Measurements from ENCODE around the gene RIN3.

RIN3 gene

GRCh38 chr14:92511453-92512238 lies 1.9 kb upstream of the RIN3 start:
- no peak for DNase-seq

DNA sequence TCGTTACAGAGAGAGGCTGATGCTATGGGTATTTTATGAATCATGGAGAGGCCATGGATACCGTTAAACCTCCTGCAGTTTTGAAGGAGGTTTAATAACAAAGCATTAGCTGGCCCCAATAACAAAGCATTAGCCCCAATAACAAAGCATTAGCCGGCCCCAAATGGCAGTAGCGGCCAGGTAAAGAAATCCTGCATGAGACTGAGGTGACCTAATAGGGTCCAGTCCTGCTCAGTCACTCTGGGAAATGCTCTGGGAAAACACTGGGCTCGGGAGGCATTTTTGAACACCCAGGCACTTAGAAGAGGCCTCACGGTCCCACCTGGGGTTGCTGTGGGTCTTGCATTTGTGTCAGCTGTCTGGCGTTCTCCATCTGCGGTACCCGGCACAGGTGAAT lies 776 bp upstream of the RIN3 start:
- no peak for DNase-seq

DNA sequence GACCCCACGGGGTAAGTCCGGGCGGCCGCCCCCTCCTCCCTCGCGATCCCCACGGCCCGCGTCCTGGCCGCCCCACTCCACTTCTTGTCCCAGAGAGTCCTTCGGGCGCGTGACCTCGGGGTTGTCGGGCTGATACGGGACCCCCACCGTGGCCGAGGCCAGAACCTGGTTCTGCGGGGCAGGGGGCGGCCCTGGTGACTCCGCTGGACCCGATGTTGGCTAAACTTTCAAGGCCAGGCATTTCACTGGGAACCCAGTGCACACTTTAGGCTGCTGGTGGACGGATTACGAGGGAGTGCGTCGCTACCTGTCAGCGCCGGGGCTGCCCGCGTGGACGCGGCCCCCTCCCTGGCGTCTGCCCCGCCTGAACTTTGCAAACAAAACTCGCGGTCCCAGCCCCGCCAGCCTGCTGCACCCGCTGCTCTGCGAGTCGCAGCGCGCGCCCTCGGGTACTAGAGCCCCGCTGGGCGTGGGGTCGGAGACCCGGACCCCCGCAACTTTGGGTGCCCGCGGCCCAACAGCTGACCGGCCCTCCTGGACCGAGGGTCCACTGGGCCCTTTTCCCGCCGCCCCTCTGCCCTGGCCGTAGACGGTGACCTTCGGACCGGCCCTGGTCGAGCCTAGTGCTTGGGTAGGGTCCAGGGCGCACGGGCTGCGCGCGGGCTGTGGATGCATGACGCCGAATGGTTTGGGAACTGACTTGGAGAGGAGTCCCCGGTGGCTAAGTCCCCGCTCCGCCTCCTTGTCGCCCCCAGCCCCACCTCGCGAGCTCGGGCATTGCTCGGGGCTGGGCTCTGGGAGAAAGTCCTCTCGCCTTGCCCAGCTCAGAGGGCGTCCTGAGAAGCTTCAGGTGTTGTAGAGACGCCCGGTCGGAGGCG lies 624 bp downstream of the RIN3 start:
- DNase-seq: no peak

DNA sequence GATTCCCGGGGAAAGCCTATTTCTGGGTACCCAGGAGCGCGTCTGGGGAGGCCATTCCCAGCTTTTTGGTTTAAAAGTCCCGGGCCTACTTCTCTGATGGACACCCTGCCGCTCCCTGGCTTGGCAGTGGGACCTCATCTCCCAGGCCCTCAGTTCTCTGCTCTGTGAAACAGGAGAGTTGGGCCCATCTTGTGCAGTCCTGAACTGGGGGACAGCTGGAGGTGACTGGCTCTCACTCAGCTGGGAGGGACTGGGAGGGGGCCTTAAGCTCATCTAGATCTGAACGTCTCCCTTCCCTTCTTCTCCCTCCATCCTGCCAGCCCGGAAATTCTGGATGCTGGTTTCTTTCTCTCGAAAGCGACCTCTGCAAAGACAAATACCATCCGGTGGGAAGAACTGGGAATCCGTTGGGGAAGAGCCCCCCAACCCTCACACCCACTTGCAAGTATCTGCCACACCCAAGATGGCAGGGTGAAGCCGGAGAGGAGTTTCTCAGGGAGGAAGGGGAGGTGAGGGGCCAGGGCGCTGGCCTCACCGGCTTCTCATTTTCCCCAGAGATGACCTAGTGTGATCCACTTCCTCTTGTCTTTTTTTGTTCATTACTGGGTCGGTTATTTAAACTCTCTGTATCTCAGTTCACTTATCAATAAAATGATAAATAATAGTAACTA lies 1.4 kb downstream of the RIN3 start:
- DNase-seq: no peak

GRCh38 chr14:92515546-92516343 lies 2.2 kb downstream of the RIN3 start:
- DNase-seq: no peak

GRCh38 chr14:92516344-92516965 lies 2.9 kb downstream of the RIN3 start:
- DNase-seq: no peak

DNA sequence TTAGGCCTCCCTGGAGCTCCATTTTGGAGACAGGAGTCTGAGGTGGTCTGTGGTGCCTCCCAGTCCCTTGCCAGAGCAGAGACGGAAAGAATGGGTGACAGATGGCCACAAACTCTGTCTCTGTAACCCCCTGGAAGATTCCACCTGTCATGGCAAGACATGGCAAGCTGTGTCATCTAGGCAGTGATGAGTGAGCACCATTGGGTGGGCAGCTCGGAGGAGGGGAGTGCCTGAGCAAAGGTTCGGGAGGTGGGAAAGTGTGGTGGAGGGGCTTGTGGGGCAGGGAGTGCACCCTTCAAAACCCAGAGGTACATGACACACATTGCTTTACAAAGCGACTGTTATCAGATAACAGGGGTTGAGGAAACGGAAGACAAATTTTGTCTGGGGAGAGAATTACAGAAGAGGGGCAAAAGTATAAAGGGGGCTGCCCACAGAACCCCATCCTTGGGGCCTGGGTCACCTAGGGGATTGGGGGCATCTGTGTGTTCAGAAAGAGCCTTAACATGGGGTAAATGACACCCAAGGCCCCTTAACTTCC lies 3.5 kb downstream of the RIN3 start:
- DNase-seq: no peak

DNA sequence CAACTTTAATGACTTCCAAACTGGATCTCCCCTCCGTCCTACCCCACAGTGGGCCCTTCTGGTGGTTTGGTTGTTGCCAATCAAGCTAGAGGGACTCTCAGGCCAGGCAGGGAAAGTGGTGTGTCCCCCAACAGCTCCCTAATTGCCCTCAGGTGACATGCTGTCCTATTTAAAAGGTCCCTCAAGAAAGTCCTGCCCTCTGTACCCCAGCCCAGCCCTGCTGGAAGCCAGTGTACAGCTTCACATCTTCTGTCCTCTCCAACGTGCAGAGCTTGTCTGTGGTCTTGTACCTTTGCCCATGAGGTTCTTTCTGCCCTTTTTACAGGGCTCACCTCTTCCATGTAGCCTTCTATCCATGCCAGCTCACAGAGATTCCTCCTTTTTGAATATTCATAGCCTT lies 4.2 kb downstream of the RIN3 start:
- DNase-seq: no peak

- no peak for DNase-seq
Measured at GRCh38 chr14:92519246-92520101, 5.9 kb downstream of the RIN3 start.

- no peak for DNase-seq
Measured at GRCh38 chr14:92520102-92521057, 6.8 kb downstream of the RIN3 start.

- DNase-seq: no peak
Measured at GRCh38 chr14:92521058-92521415, 7.5 kb downstream of the RIN3 start.

GRCh38 chr14:92523752-92524151 lies 10.2 kb downstream of the RIN3 start:
- DNase-seq: no peak

GRCh38 chr14:92524602-92525185 lies 11.1 kb downstream of the RIN3 start:
- DNase-seq: no peak

DNA sequence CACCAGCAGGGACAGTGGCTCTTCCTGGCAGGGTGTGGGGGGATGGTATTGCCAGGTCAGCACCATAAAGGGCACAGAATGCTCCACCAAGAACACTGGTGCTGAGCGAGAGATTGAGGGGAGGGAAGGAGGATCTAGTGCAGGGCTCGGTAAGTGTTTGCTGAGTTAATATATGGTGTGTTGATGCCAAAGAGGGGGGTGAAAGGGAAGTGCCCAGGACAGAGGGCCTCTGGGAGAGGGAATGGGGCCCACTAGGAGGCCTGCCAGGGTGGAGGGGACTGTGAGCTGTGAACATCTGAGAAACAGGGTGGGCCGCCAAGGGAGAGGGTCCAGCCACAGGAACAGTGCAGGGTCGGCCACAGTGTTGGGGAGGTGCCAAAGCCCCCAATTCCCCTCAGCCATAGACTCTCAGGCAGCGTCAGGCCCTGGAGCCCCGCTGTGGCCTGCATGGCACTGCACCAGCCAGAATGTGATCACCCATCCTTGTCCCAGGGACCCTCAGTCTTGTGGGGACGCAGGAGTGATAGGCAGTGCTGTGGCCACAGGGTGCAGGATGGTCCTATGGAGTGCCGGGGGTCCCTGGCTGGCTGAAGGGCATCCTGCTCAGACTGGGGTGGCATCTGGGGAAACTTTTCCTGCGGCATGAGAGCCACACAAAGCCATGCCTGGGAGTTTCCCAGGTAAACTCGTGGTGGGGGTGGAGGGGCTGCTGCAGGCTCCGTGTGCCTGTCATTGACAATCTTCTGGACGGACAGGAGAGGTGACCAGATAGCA lies 11.9 kb downstream of the RIN3 start:
- DNase-seq: no peak

GRCh38 chr14:92527721-92528120 lies 14.1 kb downstream of the RIN3 start:
- no peak for DNase-seq

GRCh38 chr14:92528486-92529100 lies 15.0 kb downstream of the RIN3 start:
- DNase-seq: no peak

DNA sequence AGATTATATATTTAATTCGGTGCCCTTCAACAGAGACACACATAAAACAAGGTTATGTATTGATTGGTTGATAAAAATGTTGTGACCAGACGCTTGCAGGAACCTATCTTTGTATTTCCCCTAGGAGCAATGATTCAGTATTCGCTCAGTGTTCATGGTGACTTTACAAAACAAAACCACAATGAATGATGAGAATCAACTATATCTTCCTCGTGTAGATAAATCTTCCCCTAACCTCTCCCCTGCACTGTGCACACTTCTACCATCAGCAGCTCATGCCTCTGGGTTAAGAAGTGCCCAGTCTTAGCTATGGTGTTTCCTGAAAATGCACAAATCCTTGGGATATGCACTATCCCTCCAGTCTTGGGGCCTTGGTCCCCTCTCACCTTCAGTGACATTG lies 16.3 kb downstream of the RIN3 start:
- no peak for DNase-seq

Measured in DMS79 (cell line).